ENCODE results near the gene STXBP4.

Gene STXBP4

GRCh38 chr17:55057184-55057583 lies 88.6 kb downstream of the STXBP4 start:
- Histone ChIP-seq H3K4ac (ENCODE audit: low read depth, low read length) (no peak overlapping the region), H3K79me2 (ENCODE audit: control insufficient read depth, insufficient read depth, low read length) (no peaks in the 10 kb centered on the region), H3K4me1 (ENCODE audit: control insufficient read depth, low read depth, low read length) (no peaks in the 10 kb centered on the region), H2BK120ac (ENCODE audit: low read depth, low read length) (no peak overlapping the region), H2BK5ac (ENCODE audit: low read length) (no peak overlapping the region), H2BK15ac (replicated peaks; ENCODE audit: low read depth) (no peak overlapping the region), H3K56ac (ENCODE audit: low read length) (no peak overlapping the region), H2AK5ac (ENCODE audit: low read length) (no peak overlapping the region), H4K5ac (ENCODE audit: low read length) (no peak overlapping the region), H3K79me1 (ENCODE audit: low read length) (no peaks in the 10 kb centered on the region), H3K18ac (ENCODE audit: low read length) (no peak overlapping the region), H3K27me3 (ENCODE audit: insufficient read depth, low read length, poor library complexity) (peaks cover 2% of the 10 kb centered on the region), H3K9ac (ENCODE audit: low read length) (no peak overlapping the region), H3K23ac (ENCODE audit: low read length) (no peak overlapping the region), H3K36me3 (ENCODE audit: control insufficient read depth, insufficient read depth, low read length) (no peaks in the 10 kb centered on the region), H3K4me3 (ENCODE audit: low read length) (no peak overlapping the region), H3K27ac (ENCODE audit: low read depth, low read length) (no peak overlapping the region), H4K8ac (ENCODE audit: low read depth, low read length) (no peak overlapping the region), H3K4me2 (ENCODE audit: low read length) (no peak overlapping the region)
- no peak for DNase-seq
- no CpG with 5 or more reads among the region's 3 CpGs for WGBS (ENCODE audit: extremely low coverage, insufficient coverage, low lambda C conversion rate)

GRCh38 chr17:55059724-55060123 lies 91.2 kb downstream of the STXBP4 start:
- Histone ChIP-seq H3K9ac (ENCODE audit: low read length) (no peak overlapping the region), H3K4me1 (ENCODE audit: control insufficient read depth, low read depth, low read length) (no peaks in the 10 kb centered on the region), H3K79me1 (ENCODE audit: low read length) (no peaks in the 10 kb centered on the region), H3K27me3 (ENCODE audit: insufficient read depth, low read length, poor library complexity) (peaks cover 2% of the 10 kb centered on the region), H3K56ac (ENCODE audit: low read length) (no peak overlapping the region), H3K18ac (ENCODE audit: low read length) (no peak overlapping the region), H3K27ac (ENCODE audit: low read depth, low read length) (no peak overlapping the region), H3K4me3 (ENCODE audit: low read length) (no peak overlapping the region), H3K4ac (ENCODE audit: low read depth, low read length) (no peak overlapping the region), H3K4me2 (ENCODE audit: low read length) (no peak overlapping the region), H2BK15ac (replicated peaks; ENCODE audit: low read depth) (no peak overlapping the region), H2AK5ac (ENCODE audit: low read length) (no peak overlapping the region), H4K5ac (ENCODE audit: low read length) (no peak overlapping the region), H3K36me3 (ENCODE audit: control insufficient read depth, insufficient read depth, low read length) (no peaks in the 10 kb centered on the region), H3K79me2 (ENCODE audit: control insufficient read depth, insufficient read depth, low read length) (no peaks in the 10 kb centered on the region), H3K23ac (ENCODE audit: low read length) (no peak overlapping the region), H4K8ac (ENCODE audit: low read depth, low read length) (no peak overlapping the region), H2BK120ac (ENCODE audit: low read depth, low read length) (no peak overlapping the region), H2BK5ac (ENCODE audit: low read length) (no peak overlapping the region)
- DNase-seq = no peak

- H3K18ac ChIP-seq (ENCODE audit: low read length) = no peak overlapping the region
- H3K9ac ChIP-seq (ENCODE audit: low read length) = no peak overlapping the region
- H3K4me3 ChIP-seq (ENCODE audit: low read length) = no peak overlapping the region
- H4K8ac ChIP-seq (ENCODE audit: low read depth, low read length) = no peak overlapping the region
- H3K4ac ChIP-seq (ENCODE audit: low read depth, low read length) = no peak overlapping the region
- no peak overlapping the region for H2AK5ac ChIP-seq (ENCODE audit: low read length)
- DNase-seq = no peak
- no peak overlapping the region for H3K4me2 ChIP-seq (ENCODE audit: low read length)
- no peak overlapping the region for H3K56ac ChIP-seq (ENCODE audit: low read length)
- H2BK120ac ChIP-seq (ENCODE audit: low read depth, low read length) = no peak overlapping the region
- H3K23ac ChIP-seq (ENCODE audit: low read length) = no peak overlapping the region
- no peaks in the 10 kb centered on the region for H3K4me1 ChIP-seq (ENCODE audit: control insufficient read depth, low read depth, low read length)
- WGBS (ENCODE audit: extremely low coverage, insufficient coverage, low lambda C conversion rate) = no CpG with 5 or more reads among the region's 1 CpG
- no peak overlapping the region for H2BK5ac ChIP-seq (ENCODE audit: low read length)
- H3K27me3 ChIP-seq (ENCODE audit: insufficient read depth, low read length, poor library complexity) = peaks cover 2% of the 10 kb centered on the region
- no peak overlapping the region for H2BK15ac ChIP-seq (replicated peaks; ENCODE audit: low read depth)
- no peak overlapping the region for H3K27ac ChIP-seq (ENCODE audit: low read depth, low read length)
- no peak overlapping the region for H4K5ac ChIP-seq (ENCODE audit: low read length)
- H3K36me3 ChIP-seq (ENCODE audit: control insufficient read depth, insufficient read depth, low read length) = no peaks in the 10 kb centered on the region
- H3K79me2 ChIP-seq (ENCODE audit: control insufficient read depth, insufficient read depth, low read length) = no peaks in the 10 kb centered on the region
- H3K79me1 ChIP-seq (ENCODE audit: low read length) = no peaks in the 10 kb centered on the region
Measured at GRCh38 chr17:55062921-55063320, 94.4 kb downstream of the STXBP4 start.

- no peak overlapping the region for H3K9ac ChIP-seq (ENCODE audit: low read length)
- H3K79me1 ChIP-seq (ENCODE audit: low read length) = no peaks in the 10 kb centered on the region
- no peak overlapping the region for H3K27ac ChIP-seq (ENCODE audit: low read depth, low read length)
- no peak overlapping the region for H3K4ac ChIP-seq (ENCODE audit: low read depth, low read length)
- no peak overlapping the region for H3K23ac ChIP-seq (ENCODE audit: low read length)
- H3K79me2 ChIP-seq (ENCODE audit: control insufficient read depth, insufficient read depth, low read length) = no peaks in the 10 kb centered on the region
- no peak for DNase-seq
- no peak overlapping the region for H4K8ac ChIP-seq (ENCODE audit: low read depth, low read length)
- H3K4me1 ChIP-seq (ENCODE audit: control insufficient read depth, low read depth, low read length) = no peaks in the 10 kb centered on the region
- no peak overlapping the region for H4K5ac ChIP-seq (ENCODE audit: low read length)
- no peak overlapping the region for H3K56ac ChIP-seq (ENCODE audit: low read length)
- H2BK120ac ChIP-seq (ENCODE audit: low read depth, low read length) = no peak overlapping the region
- H2AK5ac ChIP-seq (ENCODE audit: low read length) = no peak overlapping the region
- H2BK5ac ChIP-seq (ENCODE audit: low read length) = no peak overlapping the region
- no peaks in the 10 kb centered on the region for H3K36me3 ChIP-seq (ENCODE audit: control insufficient read depth, insufficient read depth, low read length)
- no CpG with 5 or more reads among the region's 16 CpGs for whole genome bisulfite sequencing (ENCODE audit: extremely low coverage, insufficient coverage, low lambda C conversion rate)
- H2BK15ac ChIP-seq (replicated peaks; ENCODE audit: low read depth) = no peak overlapping the region
- H3K18ac ChIP-seq (ENCODE audit: low read length) = no peak overlapping the region
- H3K4me2 ChIP-seq (ENCODE audit: low read length) = no peak overlapping the region
- H3K4me3 ChIP-seq (ENCODE audit: low read length) = no peak overlapping the region
- peaks cover 2% of the 10 kb centered on the region for H3K27me3 ChIP-seq (ENCODE audit: insufficient read depth, low read length, poor library complexity)
Measured at GRCh38 chr17:55063885-55064874, 95.6 kb downstream of the STXBP4 start.

GRCh38 chr17:55067697-55068439 lies 99.3 kb downstream of the STXBP4 start:
- peak; percentile 4 for DNase-seq
- Histone ChIP-seq H3K27ac (ENCODE audit: low read depth, low read length) (no peak overlapping the region), H3K4me3 (ENCODE audit: low read length) (no peak overlapping the region), H3K4me2 (ENCODE audit: low read length) (no peak overlapping the region), H4K8ac (ENCODE audit: low read depth, low read length) (no peak overlapping the region), H3K4ac (ENCODE audit: low read depth, low read length) (no peak overlapping the region), H2BK15ac (replicated peaks; ENCODE audit: low read depth) (no peak overlapping the region), H3K56ac (ENCODE audit: low read length) (no peak overlapping the region), H3K79me2 (ENCODE audit: control insufficient read depth, insufficient read depth, low read length) (no peaks in the 10 kb centered on the region), H3K4me1 (ENCODE audit: control insufficient read depth, low read depth, low read length) (no peaks in the 10 kb centered on the region), H2BK5ac (ENCODE audit: low read length) (no peak overlapping the region), H3K23ac (ENCODE audit: low read length) (no peak overlapping the region), H3K27me3 (ENCODE audit: insufficient read depth, low read length, poor library complexity) (no peaks in the 10 kb centered on the region), H3K18ac (ENCODE audit: low read length) (no peak overlapping the region), H2AK5ac (ENCODE audit: low read length) (no peak overlapping the region), H3K9ac (ENCODE audit: low read length) (no peak overlapping the region), H4K5ac (ENCODE audit: low read length) (no peak overlapping the region), H3K36me3 (ENCODE audit: control insufficient read depth, insufficient read depth, low read length) (no peaks in the 10 kb centered on the region), H3K79me1 (ENCODE audit: low read length) (no peaks in the 10 kb centered on the region), H2BK120ac (ENCODE audit: low read depth, low read length) (no peak overlapping the region)
- WGBS (ENCODE audit: extremely low coverage, insufficient coverage, low lambda C conversion rate) = no CpG with 5 or more reads among the region's 1 CpG

All from mesendoderm (in vitro differentiated cells).